GM13976 (cell line): ENCODE results near the gene DBH.

Source experiments
- DNase-seq: peaks from one replicate; pipeline ENCODE4 v3.0.0; 2012; ENCODE audit warnings: low spot score
- in situ Hi-C: fragments of 300-500 bp; cut with MboI; formaldehyde crosslinking; loops from one replicate; pipeline ENCODE4 v1.12.0; 2022; ENCODE audit warnings: low sequenced_read_pairs, mixed read lengths, inconsistent platforms; ENCODE audit not compliant: unreplicated experiment
- TF ChIP-seq, protein P1 (sequence below): IDR thresholded peaks from 2 replicates; pipeline ENCODE4 v1.5.1; 2012; ENCODE audit warnings: borderline replicate concordance, mild to moderate bottlenecking; ENCODE audit not compliant: insufficient read depth; ENCODE audit errors: extremely low read depth, missing control alignments, control extremely low read depth

The DBH gene

DNA sequence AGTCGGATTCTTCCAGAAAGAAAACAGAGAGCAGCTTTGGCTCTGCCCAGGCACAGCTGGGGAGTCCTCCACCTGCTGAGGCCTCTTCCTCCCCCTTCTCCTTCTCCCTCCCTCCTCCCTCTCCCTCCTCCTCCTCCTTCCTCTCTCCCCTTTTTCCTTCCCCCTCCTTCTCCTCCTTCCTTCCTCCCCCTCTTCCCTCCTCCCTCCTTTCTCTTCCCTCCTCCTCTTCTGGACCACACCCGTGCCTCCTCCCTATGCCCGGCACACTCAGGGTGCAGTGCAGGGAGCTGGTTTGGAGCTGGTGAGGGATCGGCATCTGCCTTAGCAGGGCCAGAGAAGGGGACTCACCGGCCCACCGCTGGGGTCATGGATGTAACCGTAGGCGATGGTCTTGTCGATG, 30.2 kb downstream of the DBH start:
- in situ Hi-C loops = no loop called here
- no peak for DNase-seq
- TF ChIP-seq, protein P1, sequence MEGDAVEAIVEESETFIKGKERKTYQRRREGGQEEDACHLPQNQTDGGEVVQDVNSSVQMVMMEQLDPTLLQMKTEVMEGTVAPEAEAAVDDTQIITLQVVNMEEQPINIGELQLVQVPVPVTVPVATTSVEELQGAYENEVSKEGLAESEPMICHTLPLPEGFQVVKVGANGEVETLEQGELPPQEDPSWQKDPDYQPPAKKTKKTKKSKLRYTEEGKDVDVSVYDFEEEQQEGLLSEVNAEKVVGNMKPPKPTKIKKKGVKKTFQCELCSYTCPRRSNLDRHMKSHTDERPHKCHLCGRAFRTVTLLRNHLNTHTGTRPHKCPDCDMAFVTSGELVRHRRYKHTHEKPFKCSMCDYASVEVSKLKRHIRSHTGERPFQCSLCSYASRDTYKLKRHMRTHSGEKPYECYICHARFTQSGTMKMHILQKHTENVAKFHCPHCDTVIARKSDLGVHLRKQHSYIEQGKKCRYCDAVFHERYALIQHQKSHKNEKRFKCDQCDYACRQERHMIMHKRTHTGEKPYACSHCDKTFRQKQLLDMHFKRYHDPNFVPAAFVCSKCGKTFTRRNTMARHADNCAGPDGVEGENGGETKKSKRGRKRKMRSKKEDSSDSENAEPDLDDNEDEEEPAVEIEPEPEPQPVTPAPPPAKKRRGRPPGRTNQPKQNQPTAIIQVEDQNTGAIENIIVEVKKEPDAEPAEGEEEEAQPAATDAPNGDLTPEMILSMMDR = no peak

DNA sequence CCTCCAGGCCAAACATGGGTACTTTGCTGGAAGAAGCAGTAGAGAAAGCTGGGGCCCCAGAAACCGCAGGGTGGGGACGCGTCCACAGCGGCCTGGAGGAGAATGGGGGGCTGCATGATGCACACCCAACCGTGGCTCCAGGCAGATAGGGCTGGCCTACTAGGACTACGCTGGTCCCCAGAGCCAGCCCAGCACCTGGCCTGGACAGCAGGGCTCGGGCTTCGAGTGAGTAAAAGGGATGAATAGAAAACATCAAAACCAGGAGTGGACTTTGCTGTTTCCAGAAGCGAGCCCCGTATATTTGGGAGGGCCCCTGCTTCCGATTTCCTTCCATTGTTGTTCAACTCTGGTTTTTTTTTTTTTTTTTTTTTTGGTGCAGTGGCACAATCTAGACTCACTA, 30.7 kb downstream of the DBH start:
- DNase-seq = no peak
- in situ Hi-C loops = no loop called here
- TF ChIP-seq, protein P1 = no peak

DNA sequence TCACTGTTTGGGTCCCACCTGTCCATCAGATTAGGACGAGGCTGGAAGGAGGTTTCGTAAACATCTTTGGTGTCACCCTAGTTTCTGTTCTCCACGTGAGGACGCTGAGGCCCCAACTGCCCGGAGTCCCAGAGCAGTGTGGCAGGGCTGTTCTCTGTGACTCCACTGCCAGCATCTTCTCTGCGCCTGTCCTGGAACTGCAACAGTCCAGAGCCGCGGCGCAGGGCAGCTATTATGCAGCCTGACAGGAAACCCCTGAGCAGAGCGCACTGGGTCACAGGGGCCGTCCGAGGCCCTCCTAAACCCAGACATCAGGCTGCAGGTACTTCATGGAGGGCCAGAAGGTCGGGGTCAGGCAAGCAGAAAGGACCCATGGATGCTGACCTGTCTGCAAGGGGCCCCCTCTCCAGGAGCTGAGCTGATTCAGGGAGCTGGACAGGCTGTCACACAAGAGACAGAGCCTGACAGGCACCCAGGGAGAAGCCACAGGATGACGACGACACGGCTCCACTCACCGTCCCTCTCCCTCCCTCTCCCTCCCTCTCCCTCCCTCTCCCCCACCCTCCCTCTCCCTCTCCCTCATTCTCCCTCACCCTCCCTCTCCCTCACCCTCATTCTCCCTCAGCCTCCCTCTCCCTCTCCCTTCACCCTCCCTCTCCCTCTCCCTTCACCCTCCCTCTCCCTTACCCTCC, 31.7 kb downstream of the DBH start:
- TF ChIP-seq, protein P1 = no peak
- in situ Hi-C loops = no loop called here
- DNase-seq = no peak

DNA sequence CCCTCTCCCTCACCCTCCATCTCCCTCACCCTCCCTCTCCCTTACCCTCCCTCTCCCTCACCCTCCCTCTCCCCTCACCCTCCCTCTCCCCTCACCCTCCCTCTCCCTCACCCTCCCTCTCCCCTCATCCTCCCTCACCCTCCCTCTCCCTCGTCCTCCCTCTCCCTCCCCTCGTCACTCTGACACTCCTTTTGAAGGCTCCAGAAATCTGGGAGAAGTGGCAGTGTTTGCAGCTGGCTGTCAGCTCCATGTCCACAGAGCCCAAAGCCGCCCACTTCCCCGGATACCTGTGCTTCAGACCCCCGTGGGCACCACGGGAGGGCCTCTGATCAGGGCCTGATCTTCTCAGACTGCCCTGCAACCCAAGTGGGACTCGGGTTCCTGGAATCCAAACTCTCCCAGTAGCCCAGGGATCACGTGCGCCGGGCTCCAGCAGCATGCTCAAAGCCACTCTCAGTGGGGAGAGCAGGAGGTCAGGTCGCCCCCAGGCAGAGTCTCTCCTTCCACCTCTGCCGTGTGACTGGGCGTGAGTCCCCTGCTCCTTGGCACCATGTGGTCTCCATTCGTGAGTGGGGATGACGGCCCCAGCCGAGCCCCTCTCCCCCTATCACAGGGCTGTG, 33.1 kb downstream of the DBH start:
- TF ChIP-seq, protein P1 = no peak
- in situ Hi-C loops = no loop called here
- DNase-seq = no peak

DNA sequence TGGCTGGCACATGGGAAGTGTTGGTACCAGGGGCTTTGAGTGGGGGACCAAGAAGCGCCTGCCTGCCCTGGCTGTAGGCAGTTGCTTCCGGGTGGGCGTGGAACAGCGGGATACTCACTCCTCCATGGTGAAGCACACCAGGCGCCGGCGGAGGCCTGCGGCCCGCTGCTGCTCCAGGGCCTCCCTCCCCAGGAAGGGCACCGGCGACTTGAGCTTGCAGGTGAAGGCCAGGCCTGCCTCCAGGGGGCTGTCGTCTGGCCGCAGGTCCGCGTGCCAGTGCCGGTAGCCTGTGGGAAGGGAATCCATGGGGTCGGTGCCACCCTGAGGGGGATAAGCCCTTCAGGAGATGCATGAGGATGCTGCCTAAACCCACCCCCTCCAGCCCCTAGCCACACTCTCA, 34.3 kb downstream of the DBH start:
- in situ Hi-C loops = no loop called here
- TF ChIP-seq, protein P1 = no peak
- DNase-seq = no peak

DNA sequence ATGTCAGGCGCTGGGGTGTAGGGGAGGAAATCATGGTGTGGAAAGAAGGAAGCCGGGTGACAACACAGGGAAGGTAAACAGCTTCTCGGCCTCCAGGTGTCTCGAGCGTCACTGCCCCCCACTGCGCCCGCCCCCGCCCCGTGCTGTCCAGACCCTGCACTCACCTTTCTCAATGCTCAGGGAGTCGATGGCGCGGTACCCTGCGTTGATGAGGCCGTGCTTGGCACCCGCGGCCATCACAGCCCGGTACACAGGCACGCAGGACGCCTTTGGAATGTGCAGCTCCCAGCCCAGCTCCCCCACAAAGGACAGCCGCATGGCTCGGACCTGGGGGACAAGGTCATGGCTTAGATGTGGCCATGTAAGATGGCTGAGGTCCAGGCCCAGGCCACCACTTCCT, 35.2 kb downstream of the DBH start:
- TF ChIP-seq, protein P1 = no peak
- in situ Hi-C loops = no loop called here
- no peak for DNase-seq
